HEK293T (cell line): ENCODE results near the gene PRR19.

ENCODE experiments used
- ARNT ChIP-seq: fragments of 450-650 bp; IDR thresholded peaks from 2 replicates; pipeline ENCODE4 v1.6.1; 2017; ENCODE audit warnings: mild to moderate bottlenecking
- BHLHE40 ChIP-seq: fragments of 450-650 bp; IDR thresholded peaks from 2 replicates; pipeline ENCODE4 v1.6.1; 2016; ENCODE audit warnings: mild to moderate bottlenecking, moderate library complexity, borderline replicate concordance
- ELF4 ChIP-seq: fragments of 450-650 bp; IDR thresholded peaks from 2 replicates; pipeline ENCODE4 v1.6.1; 2017; ENCODE audit warnings: antibody characterized with exemption
- L3MBTL2 ChIP-seq: fragments of 450-650 bp; conservative IDR thresholded peaks from 2 replicates; pipeline ENCODE4 v1.6.1; 2016; ENCODE audit warnings: mild to moderate bottlenecking
- NFRKB ChIP-seq: fragments of 450-650 bp; IDR thresholded peaks from 2 replicates; pipeline ENCODE4 v1.6.1; 2016; ENCODE audit warnings: mild to moderate bottlenecking, moderate library complexity
- TARDBP ChIP-seq: fragments of 450-650 bp; IDR thresholded peaks from 2 replicates; pipeline ENCODE4 v1.6.1; 2016
- TF ChIP-seq, protein P1 (sequence below): fragments of 450-650 bp; IDR thresholded peaks from 2 replicates; pipeline ENCODE4 v1.6.1; 2016

GRCh38 chr19:42289556-42290041 lies 12.3 kb upstream of the PRR19 start:
- TF ChIP-seq BHLHE40 (no peak), L3MBTL2 (no peak), TARDBP (no peak), ARNT (no peak), NFRKB (no peak), ELF4 (no peak)
- TF ChIP-seq, protein P1, sequence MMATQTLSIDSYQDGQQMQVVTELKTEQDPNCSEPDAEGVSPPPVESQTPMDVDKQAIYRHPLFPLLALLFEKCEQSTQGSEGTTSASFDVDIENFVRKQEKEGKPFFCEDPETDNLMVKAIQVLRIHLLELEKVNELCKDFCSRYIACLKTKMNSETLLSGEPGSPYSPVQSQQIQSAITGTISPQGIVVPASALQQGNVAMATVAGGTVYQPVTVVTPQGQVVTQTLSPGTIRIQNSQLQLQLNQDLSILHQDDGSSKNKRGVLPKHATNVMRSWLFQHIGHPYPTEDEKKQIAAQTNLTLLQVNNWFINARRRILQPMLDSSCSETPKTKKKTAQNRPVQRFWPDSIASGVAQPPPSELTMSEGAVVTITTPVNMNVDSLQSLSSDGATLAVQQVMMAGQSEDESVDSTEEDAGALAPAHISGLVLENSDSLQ, result no peak
